ENCODE results near the gene C7.
"Not testable (repeated sequence)": the region's sequence is repeated elsewhere in the genome, so short reads cannot be mapped to it uniquely, and the experiment has no call there.

Gene C7

GRCh38 chr5:40909264-40909663 is at the start of gene C7:
TSS of gene C7 (plus strand) at chr5:40909497. CDS start at chr5:40909611, 114 bp downstream.
- no peak for DNase-seq (ENCODE audit: low read depth in 3 of 3, low spot score in 1 of 3)

- DNase-seq (ENCODE audit: low read depth in 3 of 3, low spot score in 1 of 3): no peak
These were observed 48.6 kb upstream of the C7 start for GRCh38 chr5:40860711-40861110.

- DNase-seq (ENCODE audit: low read depth in 3 of 3, low spot score in 1 of 3): not testable (repeated sequence)
These were observed 44.3 kb upstream of the C7 start for GRCh38 chr5:40865004-40865403.

- DNase-seq (ENCODE audit: low read depth in 3 of 3, low spot score in 1 of 3): no peak
These were observed 42.5 kb upstream of the C7 start for GRCh38 chr5:40866844-40867243.

- no peak for DNase-seq (ENCODE audit: low read depth in 3 of 3, low spot score in 1 of 3)
These were observed 39.9 kb upstream of the C7 start for GRCh38 chr5:40869384-40869783.

GRCh38 chr5:40871177-40871576 is 38.1 kb upstream of the C7 start:
- no peak for DNase-seq (ENCODE audit: low read depth in 3 of 3, low spot score in 1 of 3)

GRCh38 chr5:40872253-40872652 is 37.0 kb upstream of the C7 start:
- DNase-seq (ENCODE audit: low read depth in 3 of 3, low spot score in 1 of 3): not testable (repeated sequence)

- no peak for DNase-seq (ENCODE audit: low read depth in 3 of 3, low spot score in 1 of 3)
These were observed 35.9 kb upstream of the C7 start for GRCh38 chr5:40873286-40873880.

- DNase-seq (ENCODE audit: low read depth in 3 of 3, low spot score in 1 of 3): no peak
These were observed 33.3 kb upstream of the C7 start for GRCh38 chr5:40875958-40876357.

- DNase-seq (ENCODE audit: low read depth in 3 of 3, low spot score in 1 of 3): no peak
These were observed 31.8 kb upstream of the C7 start for GRCh38 chr5:40877371-40877988.

- DNase-seq (ENCODE audit: low read depth in 3 of 3, low spot score in 1 of 3): no peak
These were observed 29.9 kb upstream of the C7 start for GRCh38 chr5:40879163-40879942.

GRCh38 chr5:40882291-40882690 is 27.0 kb upstream of the C7 start:
- DNase-seq (ENCODE audit: low read depth in 3 of 3, low spot score in 1 of 3): no peak

GRCh38 chr5:40883051-40883450 is 26.2 kb upstream of the C7 start:
- DNase-seq (ENCODE audit: low read depth in 3 of 3, low spot score in 1 of 3): not testable (repeated sequence)

GRCh38 chr5:40895440-40896425 is 13.6 kb upstream of the C7 start:
- not testable (repeated sequence) for DNase-seq (ENCODE audit: low read depth in 3 of 3, low spot score in 1 of 3)

- DNase-seq (ENCODE audit: low read depth in 3 of 3, low spot score in 1 of 3): no peak
These were observed 4.9 kb upstream of the C7 start for GRCh38 chr5:40904205-40904993.

- DNase-seq (ENCODE audit: low read depth in 3 of 3, low spot score in 1 of 3): no peak
These were observed 4.3 kb upstream of the C7 start for GRCh38 chr5:40904994-40905306.

GRCh38 chr5:40906351-40906751 is 2.9 kb upstream of the C7 start:
- no peak for DNase-seq (ENCODE audit: low read depth in 3 of 3, low spot score in 1 of 3)

- no peak for DNase-seq (ENCODE audit: low read depth in 3 of 3, low spot score in 1 of 3)
These were observed 426 bp downstream of the C7 start for GRCh38 chr5:40909723-40910122.

GRCh38 chr5:40911266-40911665 is 2.0 kb downstream of the C7 start:
- DNase-seq (ENCODE audit: low read depth in 3 of 3, low spot score in 1 of 3): no peak

- DNase-seq (ENCODE audit: low read depth in 3 of 3, low spot score in 1 of 3): no peak
These were observed 5.5 kb downstream of the C7 start for GRCh38 chr5:40914835-40915234.
